AG20443 (cell line): ENCODE results near the gene PSMB7.

Source experiments
- DNase-seq: peaks from one replicate; pipeline ENCODE4 v3.0.0; 2012; ENCODE audit warnings: low spot score, mixed read lengths

Gene PSMB7

GRCh38 chr9:124415102-124415851, at the start of gene PSMB7:
TSS of gene PSMB7 (minus strand) at chr9:124415442. CDS start at chr9:124415425, 17 bp downstream.
- peak; percentile 95 for DNase-seq

DNA sequence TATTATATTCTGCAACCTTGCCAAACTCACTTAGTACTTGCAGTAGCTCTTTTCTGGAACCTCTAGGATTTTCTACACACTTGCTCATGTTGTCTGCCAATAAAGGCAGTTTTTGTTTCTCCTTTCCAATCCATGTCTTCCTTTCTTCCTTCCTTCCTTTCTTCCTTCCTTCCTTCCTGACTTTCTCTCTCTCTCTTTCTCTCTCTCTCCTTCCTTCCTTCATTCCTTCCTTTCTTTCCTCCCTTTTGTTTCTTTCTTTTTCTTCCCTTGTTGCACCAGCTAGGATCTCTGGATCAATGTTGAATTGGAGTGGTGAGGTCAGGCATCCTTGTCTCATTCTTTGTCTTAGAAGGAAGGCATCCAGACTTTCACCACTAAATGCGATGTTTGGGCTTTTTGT, 47.5 kb upstream of the PSMB7 start:
- DNase-seq: no peak

DNA sequence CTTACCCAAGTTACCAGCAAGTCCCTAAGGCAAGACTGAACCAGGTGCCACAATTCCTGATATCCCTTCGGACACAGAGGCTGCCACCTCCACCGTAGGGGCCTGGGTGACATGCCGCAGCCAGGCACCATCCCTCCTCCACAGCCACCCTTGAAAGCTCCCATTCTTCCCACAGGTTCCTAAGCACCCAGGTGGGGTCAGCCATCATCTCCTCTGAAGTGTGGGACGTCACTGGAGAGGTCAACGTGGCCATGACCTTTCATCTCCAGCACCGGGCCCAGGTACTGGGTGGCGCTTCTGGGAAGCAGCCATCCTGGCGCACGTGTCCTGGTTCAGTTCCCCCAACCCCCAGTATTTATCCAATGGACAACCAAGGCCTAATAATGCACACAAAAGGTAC, 43.2 kb upstream of the PSMB7 start:
- no peak for DNase-seq

GRCh38 chr9:124457887-124458431, 42.7 kb upstream of the PSMB7 start:
- no peak for DNase-seq

DNA sequence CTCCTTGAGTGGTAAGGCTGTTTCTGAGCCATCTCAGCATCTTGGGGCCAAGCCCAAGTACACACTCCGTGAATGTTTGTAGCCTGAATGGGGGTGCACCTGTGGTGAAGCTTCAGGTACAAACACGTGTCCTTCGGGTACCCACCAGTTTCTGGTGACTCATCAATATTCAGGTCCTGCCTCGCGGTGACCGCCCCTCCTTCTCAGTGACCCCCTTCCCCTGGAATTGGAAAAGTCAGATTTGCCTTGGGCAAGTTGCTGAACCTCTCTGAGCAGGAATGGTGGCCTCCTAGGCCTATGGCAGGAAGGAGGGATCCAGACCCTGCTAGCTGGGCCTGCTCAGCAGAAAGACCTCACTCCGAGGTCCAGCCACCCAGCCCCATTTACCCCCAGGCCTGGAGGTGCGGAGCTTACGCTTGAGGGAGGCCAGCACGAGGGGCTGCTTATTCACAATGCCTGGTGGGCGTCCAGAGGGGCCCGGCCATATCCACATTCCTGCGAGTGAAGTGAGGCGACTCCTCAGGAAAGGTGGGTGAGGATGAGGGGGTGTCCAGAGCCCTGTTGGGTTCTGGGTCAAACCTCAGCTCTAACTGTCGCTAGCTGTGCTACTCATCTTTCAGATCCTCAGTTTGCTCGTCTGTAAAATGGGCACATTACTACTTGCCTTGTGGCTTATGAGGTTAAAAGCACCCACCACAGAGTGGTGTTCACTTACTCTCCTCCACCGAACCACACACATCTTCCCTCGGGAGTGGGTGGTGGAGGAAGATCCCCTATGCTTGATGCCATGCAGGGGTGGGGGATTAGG, 42.0 kb upstream of the PSMB7 start:
- no peak for DNase-seq

GRCh38 chr9:124456341-124457078, 41.3 kb upstream of the PSMB7 start:
- no peak for DNase-seq

DNA sequence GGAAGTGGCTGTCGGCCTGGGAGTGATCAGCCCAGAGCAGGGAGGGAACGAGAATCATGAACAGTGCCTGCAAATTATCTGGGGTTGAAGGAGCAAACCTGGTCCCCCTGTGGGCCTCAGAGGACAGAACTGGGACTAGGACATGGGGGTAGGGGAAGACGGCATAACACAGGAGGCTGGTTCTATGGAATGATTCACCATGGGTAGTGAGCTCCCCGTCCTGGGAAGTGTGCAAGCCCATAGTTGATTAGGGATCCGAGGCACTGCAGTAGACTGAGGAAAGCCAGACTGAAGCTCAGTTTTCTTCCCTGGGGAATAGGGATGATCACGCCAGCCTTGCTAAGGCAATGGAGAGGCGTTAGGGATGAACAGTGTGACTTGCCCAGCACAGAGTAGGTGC, 40.6 kb upstream of the PSMB7 start:
- DNase-seq: no peak

DNA sequence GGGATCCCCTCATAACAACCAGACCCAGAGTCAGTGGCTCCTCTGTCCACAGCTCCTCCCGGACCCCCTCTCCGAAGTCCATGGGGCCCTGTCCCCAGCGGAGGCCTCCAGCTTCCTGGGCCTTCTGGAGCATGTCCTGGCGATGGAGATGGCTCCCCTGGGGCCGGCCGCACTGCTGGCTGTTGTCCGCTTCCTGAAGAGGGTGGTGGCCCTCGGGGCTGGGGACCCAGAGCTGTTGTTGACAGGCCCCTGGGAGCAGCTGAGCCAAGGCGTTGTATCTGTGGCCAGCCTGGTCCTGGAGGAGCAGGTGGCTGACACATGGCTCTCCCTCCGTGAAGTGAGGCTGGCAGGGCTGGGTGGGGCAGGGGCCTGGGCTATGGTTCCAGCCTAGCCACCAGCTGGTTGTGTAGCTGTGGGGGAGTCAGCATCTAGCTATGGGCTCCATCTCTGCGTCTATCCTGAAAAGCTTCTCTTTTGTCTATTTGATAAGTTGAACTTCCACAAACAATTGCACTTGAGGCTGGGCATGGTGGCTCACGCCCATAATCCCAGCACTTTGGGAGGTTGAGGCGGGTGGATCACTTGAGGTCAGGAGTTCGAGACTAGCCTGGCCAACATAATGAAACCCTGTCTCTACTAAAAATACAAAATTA, 39.7 kb upstream of the PSMB7 start:
- no peak for DNase-seq

DNA sequence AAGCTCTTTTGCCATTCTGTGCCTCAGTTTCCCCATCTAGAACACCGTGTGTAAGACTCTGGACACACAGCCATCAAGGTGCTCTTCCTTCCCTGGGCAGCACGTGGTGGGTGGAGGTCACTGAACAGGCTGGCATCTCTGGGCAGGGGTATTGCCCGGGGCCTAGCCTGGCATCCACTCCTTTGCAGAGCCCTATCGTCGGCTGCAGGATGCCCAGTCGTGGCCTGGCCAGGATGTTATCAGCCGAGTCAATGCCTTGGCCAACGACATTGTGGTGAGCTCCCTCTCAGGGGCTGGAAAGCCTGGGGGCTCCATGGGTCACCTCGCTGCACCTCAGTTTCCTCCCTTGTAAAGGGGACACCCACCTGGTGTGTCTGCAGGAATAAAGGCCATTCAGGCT, 39.1 kb upstream of the PSMB7 start:
- no peak for DNase-seq

GRCh38 chr9:124453586-124454191, 38.4 kb upstream of the PSMB7 start:
- DNase-seq: no peak

- DNase-seq: no peak
Observed at GRCh38 chr9:124452841-124453585, 37.8 kb upstream of the PSMB7 start.

DNA sequence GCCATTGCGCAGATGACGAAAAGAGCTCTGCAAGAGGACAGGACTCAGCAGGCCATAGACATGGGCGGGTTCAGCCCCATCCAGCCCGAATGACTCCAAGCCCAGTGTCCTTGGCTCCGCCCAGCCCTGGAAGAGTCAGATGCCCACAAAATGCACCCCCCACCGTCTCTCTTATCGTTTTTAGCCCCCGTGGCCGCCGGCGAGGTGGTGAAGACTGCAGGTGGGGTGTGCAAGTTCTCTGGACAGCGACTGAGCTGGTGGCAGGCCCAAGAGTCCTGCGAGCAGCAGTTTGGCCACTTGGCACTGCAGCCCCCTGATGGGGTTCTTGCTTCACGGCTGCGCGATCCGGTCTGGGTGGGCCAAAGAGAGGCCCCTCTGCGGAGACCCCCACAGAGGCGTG, 37.1 kb upstream of the PSMB7 start:
- DNase-seq: no peak

- DNase-seq: no peak
Observed at GRCh38 chr9:124450931-124451661, 35.9 kb upstream of the PSMB7 start.

DNA sequence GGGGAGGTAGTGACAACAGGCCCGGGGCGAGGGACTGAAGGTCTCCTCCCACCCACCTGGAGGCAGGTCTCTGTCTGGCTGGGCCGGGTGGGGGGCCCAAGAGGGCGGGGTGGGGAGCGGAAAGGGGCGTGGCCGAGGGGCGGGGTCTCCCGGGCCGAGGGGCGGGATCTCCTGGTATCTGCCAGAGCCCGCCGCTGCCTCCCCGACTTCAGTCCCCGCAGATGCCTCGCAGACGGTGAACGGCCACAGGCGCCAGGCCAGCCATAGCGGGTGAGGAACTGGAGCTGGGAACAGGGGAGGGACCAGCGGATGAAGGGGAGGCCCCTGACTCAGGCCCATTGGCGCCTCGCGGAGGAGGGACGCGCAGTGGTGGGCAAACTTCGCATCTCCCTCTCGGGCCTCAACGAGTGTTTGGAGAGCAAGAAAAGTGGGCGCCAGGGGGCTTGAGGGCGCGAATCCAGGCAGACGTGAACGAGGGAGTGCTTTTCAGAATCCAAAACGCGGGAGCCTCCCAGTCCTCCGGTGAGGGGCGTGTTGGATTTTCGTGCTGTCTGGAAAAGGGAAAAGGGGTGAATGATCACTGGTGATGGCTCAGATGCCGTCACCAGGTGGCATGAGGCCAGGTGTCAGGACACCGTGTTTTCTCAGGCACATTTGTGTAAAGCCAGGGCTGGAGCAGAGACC, 35.1 kb upstream of the PSMB7 start, which contains the start of gene ADGRD2:
Gene ADGRD2 (plus strand): TSS at position 211 of the 684 bp plus-strand sequence. CDS start 1,216 bp downstream, outside the sequence.
- peak; percentile 76 for DNase-seq

DNA sequence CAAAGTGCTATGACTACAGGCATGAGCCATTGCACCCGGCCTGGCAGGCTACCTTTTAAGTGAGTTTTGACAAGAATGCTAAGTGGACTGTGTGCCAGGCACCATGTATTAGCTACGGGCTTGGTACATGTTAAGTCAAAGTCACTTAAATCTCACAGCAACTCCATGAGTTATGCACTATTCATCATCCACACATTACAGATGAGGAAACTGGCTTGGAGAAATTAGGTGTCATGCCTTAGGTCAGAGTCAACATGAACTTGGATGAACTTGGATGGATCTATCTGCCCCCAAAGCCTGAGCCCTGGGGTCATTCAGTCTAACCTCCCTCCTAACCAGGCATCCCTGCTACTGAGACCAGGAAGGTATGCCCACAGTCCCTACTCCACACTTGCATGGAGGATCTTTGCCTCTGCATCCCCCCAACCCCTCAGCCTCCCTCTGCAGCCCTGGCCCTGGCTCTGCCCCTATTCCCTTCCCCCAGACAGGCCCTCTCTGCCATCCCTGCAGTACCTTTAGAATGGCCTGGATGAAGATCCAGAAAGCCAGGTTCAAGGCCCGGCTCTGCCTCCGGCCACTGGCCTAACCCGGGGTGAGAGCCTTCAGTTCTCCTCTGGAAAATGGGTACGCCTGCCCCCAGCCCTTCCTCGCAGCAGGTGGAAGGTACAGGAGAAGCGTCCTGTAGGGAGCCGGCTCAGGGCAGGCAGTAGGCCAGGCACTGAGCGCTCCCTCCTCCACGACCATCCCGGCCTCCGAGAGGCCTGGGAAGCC, 34.3 kb upstream of the PSMB7 start:
- DNase-seq: peak; percentile 9

- no peak for DNase-seq
Observed at GRCh38 chr9:124448019-124448418, 32.8 kb upstream of the PSMB7 start.

- peak; percentile 5 for DNase-seq
Observed at GRCh38 chr9:124447297-124447661, 32.0 kb upstream of the PSMB7 start.

DNA sequence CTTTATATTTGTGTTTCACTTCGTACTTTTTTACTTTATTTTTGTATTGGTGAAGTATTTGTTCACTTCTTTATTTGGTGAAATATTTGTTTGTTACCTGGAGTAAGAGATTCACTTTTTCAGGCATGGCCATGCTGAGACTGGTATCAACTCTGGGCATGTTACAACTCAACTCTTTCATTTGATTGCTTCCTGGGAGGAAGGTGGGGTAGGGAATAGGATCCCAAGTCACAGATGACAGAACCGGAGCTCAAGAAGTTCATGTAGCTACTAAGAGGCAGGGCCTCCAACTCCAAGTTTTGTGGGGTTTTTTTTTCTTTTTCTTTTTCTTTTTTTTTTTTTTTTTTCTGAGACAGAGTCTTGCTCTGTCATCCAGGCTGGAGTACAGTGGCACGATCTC, 28.9 kb upstream of the PSMB7 start:
- DNase-seq: no peak

DNA sequence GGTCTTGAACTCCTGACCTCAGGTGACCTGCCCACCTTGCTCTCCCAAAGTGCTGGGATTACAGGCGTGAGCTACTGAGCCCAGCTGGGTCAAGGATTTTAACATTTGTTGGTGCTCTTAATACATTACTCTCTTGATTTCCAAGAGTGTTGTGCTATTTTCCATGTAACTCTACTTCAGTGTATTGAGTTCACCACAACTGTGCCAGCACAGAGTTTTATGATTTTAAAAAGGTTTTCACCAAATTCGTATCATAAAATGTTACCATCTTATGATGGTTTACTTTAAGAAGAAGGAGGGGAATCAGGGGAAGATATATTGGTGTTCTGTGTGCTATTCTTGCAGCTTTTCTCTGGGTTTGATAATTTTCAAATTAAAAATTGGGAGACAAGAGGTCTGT, 28.4 kb upstream of the PSMB7 start:
- no peak for DNase-seq
